ENCODE data around the gene GLS. TPM values are rescaled to one million over a fixed set of nuclear protein-coding genes. Genes with fewer than 3 reads are reported as not detected.
A peak's percentile ranks its signal among the peaks of the same experiment; 100 is the strongest.

Gene GLS
- total and polyA plus RNA-seq, 5 experiments from 2014 or later: 30.0 to 214 (median 55.9) TPM

GRCh38 chr2:190916829-190917228 is 36.2 kb downstream of the GLS start:
- Mint-ChIP-seq H3K36me3 (peaks cover 8 to 65% (median 28%) of the 10 kb centered on the region in 3 donors), H3K9me3 (no peaks in the 10 kb centered on the region), H3K27me3 (no peaks in the 10 kb centered on the region), H3K4me3 (peak overlapping the region in 4 of 10 donors; percentile 9 to 56 (median 38)), H3K27ac (peak overlapping the region in 4 of 10 donors; percentile 53 to 86 (median 68)), H3K4me1 (peaks cover 9 to 45% (median 37%) of the 10 kb centered on the region in 4 donors)
- POLR2A ChIA-PET: interaction anchor here (2.0 kb wide), 1 partner anchor 35 kb away, joined by 6 read pairs; the partner anchor contains the start of gene GLS
- DNase-seq (peak in 6 of 10 donors; percentile 25 to 73 (median 38)), ATAC-seq (peak; percentile 71 to 89)

GRCh38 chr2:190920085-190920484 is 39.5 kb downstream of the GLS start:
- ATAC-seq: no peak

GRCh38 chr2:190922376-190922775 is 41.8 kb downstream of the GLS start:
- no peaks in the 10 kb centered on the region for H3K27me3 Mint-ChIP-seq
- H3K4me1 Mint-ChIP-seq: peaks cover 6 to 25% (median 18%) of the 10 kb centered on the region in 4 donors
- H3K4me3 Mint-ChIP-seq: no peak overlapping the region
- no peaks in the 10 kb centered on the region for H3K9me3 Mint-ChIP-seq
- peak overlapping the region in 7 of 10 donors; percentile 13 to 86 (median 64) for H3K27ac Mint-ChIP-seq
- peaks cover under 1 to 79% (median 40%) of the 10 kb centered on the region in 3 donors for H3K36me3 Mint-ChIP-seq
- POLR2A ChIA-PET: no interaction called here
- no peak for DNase-seq
- no peak for ATAC-seq

More at GRCh38 chr2:190920085-190920484, 39.5 kb downstream of the GLS start:
- POLR2A ChIA-PET: no interaction called here
- Mint-ChIP-seq H3K27me3 (no peaks in the 10 kb centered on the region), H3K4me3 (no peak overlapping the region), H3K36me3 (peaks cover 6 to 75% (median 41%) of the 10 kb centered on the region in 3 donors), H3K9me3 (no peaks in the 10 kb centered on the region), H3K4me1 (peaks cover 13 to 46% (median 38%) of the 10 kb centered on the region in 4 donors), H3K27ac (peak overlapping the region in 2 of 10 donors; percentile 11 to 13)
- DNase-seq: no peak

- no peaks in the 10 kb centered on the region for H3K27me3 Mint-ChIP-seq
- H3K36me3 Mint-ChIP-seq: peaks cover 6 to 85% (median 31%) of the 10 kb centered on the region in 3 donors
- no peak for ATAC-seq
- DNase-seq: no peak
- peak overlapping the region in 5 of 10 donors; percentile 31 to 69 (median 63) for H3K27ac Mint-ChIP-seq
- peaks cover 0 to 9% (median 8%) of the 10 kb centered on the region in 4 donors for H3K4me1 Mint-ChIP-seq
- POLR2A ChIA-PET: no interaction called here
- H3K9me3 Mint-ChIP-seq: no peaks in the 10 kb centered on the region
- no peak overlapping the region for H3K4me3 Mint-ChIP-seq
Measured at GRCh38 chr2:190927301-190927700, 46.7 kb downstream of the GLS start.

GRCh38 chr2:190929919-190930318 is 49.3 kb downstream of the GLS start:
- no peak for ATAC-seq
- Mint-ChIP-seq H3K4me3 (no peak overlapping the region), H3K27me3 (no peaks in the 10 kb centered on the region), H3K36me3 (peaks cover 6 to 76% (median 19%) of the 10 kb centered on the region in 3 donors), H3K4me1 (peaks cover 5 to 6% (median 6%) of the 10 kb centered on the region in 4 donors), H3K9me3 (no peaks in the 10 kb centered on the region), H3K27ac (peak overlapping the region in 3 of 10 donors; percentile 12 to 67 (median 65))
- DNase-seq: no peak
- POLR2A ChIA-PET: no interaction called here

GRCh38 chr2:190930411-190930810 is 49.8 kb downstream of the GLS start:
- H3K4me3 Mint-ChIP-seq: no peak overlapping the region
- H3K27ac Mint-ChIP-seq: peak overlapping the region in 2 of 10 donors; percentile 20 to 65
- DNase-seq (no peak), ATAC-seq (no peak)
- POLR2A ChIA-PET: no interaction called here
- no peaks in the 10 kb centered on the region for H3K27me3 Mint-ChIP-seq
- H3K36me3 Mint-ChIP-seq: peaks cover 6 to 74% (median 17%) of the 10 kb centered on the region in 3 donors
- peaks cover 5 to 6% (median 6%) of the 10 kb centered on the region in 4 donors for H3K4me1 Mint-ChIP-seq
- H3K9me3 Mint-ChIP-seq: no peaks in the 10 kb centered on the region

GRCh38 chr2:190932514-190932913 is 51.9 kb downstream of the GLS start:
- Mint-ChIP-seq H3K27ac (peak overlapping the region in 2 of 10 donors; percentile 23 to 45), H3K36me3 (peaks cover 6 to 62% (median 11%) of the 10 kb centered on the region in 3 donors)

GRCh38 chr2:190933361-190933760 is 52.7 kb downstream of the GLS start:
- peak overlapping the region in 1 of 10 donors; percentile 4 for H3K27ac Mint-ChIP-seq
- POLR2A ChIA-PET: interaction anchor here (0.8 to 1.7 kb wide), 2 partner anchors 8 to 13 kb away, joined by 3 to 5 read pairs; no protein-coding TSS in a partner anchor
- no peak overlapping the region for H3K4me3 Mint-ChIP-seq
- peaks cover 6 to 58% (median 11%) of the 10 kb centered on the region in 3 donors for H3K36me3 Mint-ChIP-seq
- H3K4me1 Mint-ChIP-seq: peaks cover 5 to 12% (median 9%) of the 10 kb centered on the region in 4 donors
- no peaks in the 10 kb centered on the region for H3K27me3 Mint-ChIP-seq
- ATAC-seq (no peak), DNase-seq (no peak)
- H3K9me3 Mint-ChIP-seq: no peaks in the 10 kb centered on the region

More at GRCh38 chr2:190932514-190932913, 51.9 kb downstream of the GLS start:
- no peaks in the 10 kb centered on the region for H3K9me3 Mint-ChIP-seq
- DNase-seq: no peak
- POLR2A ChIA-PET: interaction anchor here (0.8 to 1.7 kb wide), 2 partner anchors 9 to 13 kb away, joined by 3 to 5 read pairs; no protein-coding TSS in a partner anchor
- no peaks in the 10 kb centered on the region for H3K27me3 Mint-ChIP-seq
- no peak for ATAC-seq
- peaks cover 5 to 11% (median 8%) of the 10 kb centered on the region in 4 donors for H3K4me1 Mint-ChIP-seq
- H3K4me3 Mint-ChIP-seq: no peak overlapping the region

GRCh38 chr2:190935054-190935453 is 54.4 kb downstream of the GLS start:
- no peaks in the 10 kb centered on the region for H3K9me3 Mint-ChIP-seq
- peak overlapping the region in 3 of 10 donors; percentile 9 to 61 (median 45) for H3K27ac Mint-ChIP-seq
- H3K4me1 Mint-ChIP-seq: peaks cover 3 to 19% (median 9%) of the 10 kb centered on the region in 4 donors
- ATAC-seq (no peak), DNase-seq (no peak)
- no peak overlapping the region for H3K4me3 Mint-ChIP-seq
- peaks cover 5 to 45% (median 7%) of the 10 kb centered on the region in 3 donors for H3K36me3 Mint-ChIP-seq
- no peaks in the 10 kb centered on the region for H3K27me3 Mint-ChIP-seq
- POLR2A ChIA-PET: no interaction called here

GRCh38 chr2:190938771-190939335 is 58.2 kb downstream of the GLS start:
- POLR2A ChIA-PET: interaction anchor here (1.4 kb wide), 1 partner anchor 82 kb away, joined by 3 read pairs; no protein-coding TSS in a partner anchor
- DNase-seq: no peak
- peak overlapping the region in 6 of 10 donors; percentile 32 to 72 (median 58) for H3K27ac Mint-ChIP-seq

GRCh38 chr2:190940454-190940853 is 59.8 kb downstream of the GLS start:
- Mint-ChIP-seq H3K4me3 (no peak overlapping the region), H3K36me3 (peaks cover 0 to 12% (median 2%) of the 10 kb centered on the region in 3 donors), H3K27me3 (no peaks in the 10 kb centered on the region), H3K4me1 (peaks cover 0 to 21% (median 10%) of the 10 kb centered on the region in 4 donors), H3K27ac (peak overlapping the region in 4 of 10 donors; percentile 18 to 70 (median 36)), H3K9me3 (no peaks in the 10 kb centered on the region)
- POLR2A ChIA-PET: interaction anchor here (1.5 kb wide), 2 partner anchors 8 to 59 kb away, joined by 3 to 5 read pairs; no protein-coding TSS in a partner anchor
- ATAC-seq (no peak), DNase-seq (no peak)

More at GRCh38 chr2:190938771-190939335, 58.2 kb downstream of the GLS start:
- ATAC-seq: no peak
- Mint-ChIP-seq H3K9me3 (no peaks in the 10 kb centered on the region), H3K4me3 (no peak overlapping the region), H3K36me3 (peaks cover 0 to 22% (median 0%) of the 10 kb centered on the region in 3 donors), H3K27me3 (no peaks in the 10 kb centered on the region), H3K4me1 (peaks cover 2 to 19% (median 8%) of the 10 kb centered on the region in 4 donors)

GRCh38 chr2:190941571-190941970 is 61.0 kb downstream of the GLS start:
- H3K27me3 Mint-ChIP-seq: no peaks in the 10 kb centered on the region
- POLR2A ChIA-PET: interaction anchor here (1.5 kb wide), 2 partner anchors 9 to 60 kb away, joined by 3 to 5 read pairs; no protein-coding TSS in a partner anchor
- H3K4me1 Mint-ChIP-seq: peaks cover 0 to 18% (median 12%) of the 10 kb centered on the region in 4 donors
- DNase-seq (no peak), ATAC-seq (no peak)
- peaks cover 0 to 4% (median 2%) of the 10 kb centered on the region in 3 donors for H3K36me3 Mint-ChIP-seq
- no peak overlapping the region for H3K4me3 Mint-ChIP-seq
- no peak overlapping the region for H3K27ac Mint-ChIP-seq
- H3K9me3 Mint-ChIP-seq: no peaks in the 10 kb centered on the region

GRCh38 chr2:190942697-190943096 is 62.1 kb downstream of the GLS start:
- POLR2A ChIA-PET: interaction anchor here (0.6 kb wide), 1 partner anchor 64 kb away, joined by 3 read pairs; no protein-coding TSS in a partner anchor
- Mint-ChIP-seq H3K4me3 (no peak overlapping the region), H3K36me3 (peaks cover 0 to 4% (median 2%) of the 10 kb centered on the region in 3 donors), H3K9me3 (no peaks in the 10 kb centered on the region), H3K27me3 (no peaks in the 10 kb centered on the region), H3K27ac (no peak overlapping the region), H3K4me1 (peaks cover 0 to 27% (median 15%) of the 10 kb centered on the region in 4 donors)
- no peak for ATAC-seq
- no peak for DNase-seq

Measured in naive thymus-derived CD8-positive, alpha-beta T cell (primary cell).